NT2/D1 (cell line): ENCODE data around the gene SLIT3.

ENCODE experiments used
- DNase-seq: peaks from one replicate; pipeline ENCODE4 v3.0.0-alpha.2; 2011; ENCODE audit warnings: low read depth, low spot score
- H3K27me3 ChIP-seq: 2 replicates; pipeline ENCODE4 v1.6.0; 2011; ENCODE audit warnings: mild to moderate bottlenecking; ENCODE audit not compliant: insufficient read length, insufficient read depth
- H3K36me3 ChIP-seq: 2 replicates; pipeline ENCODE4 v1.6.1; 2011; ENCODE audit warnings: mild to moderate bottlenecking, low read length, mixed read lengths; ENCODE audit not compliant: insufficient read depth, insufficient read length
- H3K4me1 ChIP-seq: 2 replicates; pipeline ENCODE4 v1.5.1; 2011; ENCODE audit not compliant: insufficient read depth, insufficient read length
- H3K4me3 ChIP-seq: 2 replicates; pipeline ENCODE4 v1.5.1; 2011; ENCODE audit warnings: low read depth; ENCODE audit not compliant: insufficient read length
- H3K9ac ChIP-seq: 2 replicates; pipeline ENCODE4 v1.6.0; 2011; ENCODE audit warnings: low read depth; ENCODE audit not compliant: insufficient read length
- H3K9me3 ChIP-seq: 2 replicates; pipeline ENCODE4 v1.5.1; 2011; ENCODE audit warnings: mild to moderate bottlenecking, low read length; ENCODE audit not compliant: insufficient read depth
- SUZ12 ChIP-seq: IDR thresholded peaks from 2 replicates; pipeline ENCODE4 v1.6.1; 2011; ENCODE audit not compliant: insufficient read length, insufficient read depth; ENCODE audit errors: extremely low read depth
- YY1 ChIP-seq: IDR thresholded peaks from 2 replicates; pipeline ENCODE4 v1.6.1; 2011; ENCODE audit not compliant: insufficient read length, insufficient read depth
- ZNF274 ChIP-seq: IDR thresholded peaks from 2 replicates; pipeline ENCODE4 v1.6.1; 2011; ENCODE audit warnings: mild to moderate bottlenecking, low read depth, low read length

Gene SLIT3

DNA sequence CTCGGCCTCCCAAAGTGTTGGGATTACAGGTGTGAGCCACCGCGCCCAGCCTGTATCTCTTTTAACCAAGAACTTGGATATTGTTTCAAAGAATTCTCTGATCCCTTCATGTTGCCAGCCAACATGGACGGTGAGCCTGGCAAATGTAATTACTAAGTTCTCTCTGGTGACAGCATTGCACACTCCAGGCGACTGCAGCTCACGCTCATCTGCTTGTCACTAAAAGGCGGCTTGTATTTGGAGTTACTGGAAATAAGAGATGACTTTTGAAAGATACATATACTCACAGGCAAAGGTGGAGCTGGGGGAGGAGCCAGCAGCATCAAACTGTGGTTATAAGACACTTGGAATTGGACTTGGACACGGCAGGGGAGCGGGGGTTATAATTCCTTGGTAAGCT lies 172.3 kb downstream of the SLIT3 start:
- H3K9ac ChIP-seq = no peak overlapping the region
- H3K36me3 ChIP-seq = no peaks in the 10 kb centered on the region

GRCh38 chr5:169127431-169127830 lies 173.5 kb downstream of the SLIT3 start:
- Histone ChIP-seq H3K9me3 (no peaks in the 10 kb centered on the region), H3K9ac (no peak overlapping the region), H3K4me3 (no peak overlapping the region), H3K36me3 (no peaks in the 10 kb centered on the region), H3K4me1 (no peaks in the 10 kb centered on the region), H3K27me3 (no peaks in the 10 kb centered on the region)
- DNase-seq = no peak
- no peak for TF ChIP-seq YY1
- TF ChIP-seq SUZ12 = no peak
- TF ChIP-seq ZNF274 = no peak

More for the DNA sequence above, 172.3 kb downstream of the SLIT3 start:
- H3K9me3 ChIP-seq = no peaks in the 10 kb centered on the region
- TF ChIP-seq SUZ12 = no peak
- no peak for TF ChIP-seq YY1
- TF ChIP-seq ZNF274 = no peak
- H3K4me3 ChIP-seq = no peak overlapping the region
- H3K4me1 ChIP-seq = no peaks in the 10 kb centered on the region
- H3K27me3 ChIP-seq = no peaks in the 10 kb centered on the region
- no peak for DNase-seq

DNA sequence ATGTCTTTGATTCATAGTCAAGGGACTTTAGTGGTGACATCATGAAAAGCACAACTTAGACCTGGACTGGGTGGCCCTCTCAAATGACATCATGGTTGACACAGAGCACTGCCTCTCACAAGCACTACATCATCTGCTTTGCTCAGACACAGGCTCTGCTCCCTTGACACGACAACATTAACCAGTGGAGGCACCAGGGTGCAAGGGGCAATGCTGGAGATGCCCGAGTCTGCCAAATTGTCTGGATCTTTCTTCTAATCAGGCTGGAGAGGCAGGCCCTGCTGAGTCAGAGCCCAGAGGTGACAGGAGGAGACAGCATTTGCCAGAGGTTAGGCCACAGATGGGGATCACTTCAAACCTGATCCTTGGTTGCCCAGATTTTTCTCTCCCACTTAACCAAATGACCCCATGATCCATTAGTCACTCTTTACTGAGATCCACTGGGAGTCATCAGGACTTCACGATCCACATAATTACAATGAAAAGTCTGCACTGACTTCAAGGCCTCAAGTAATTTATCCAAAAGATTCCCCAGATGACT lies 174.4 kb downstream of the SLIT3 start:
- Histone ChIP-seq H3K9me3 (no peaks in the 10 kb centered on the region), H3K36me3 (no peaks in the 10 kb centered on the region), H3K27me3 (no peaks in the 10 kb centered on the region), H3K9ac (no peak overlapping the region), H3K4me1 (no peaks in the 10 kb centered on the region), H3K4me3 (no peak overlapping the region)
- no peak for TF ChIP-seq YY1
- no peak for TF ChIP-seq SUZ12
- no peak for TF ChIP-seq ZNF274
- no peak for DNase-seq

GRCh38 chr5:169125571-169125970 lies 175.4 kb downstream of the SLIT3 start:
- TF ChIP-seq SUZ12 (no peak), ZNF274 (no peak), YY1 (no peak)
- Histone ChIP-seq H3K36me3 (no peaks in the 10 kb centered on the region), H3K4me1 (no peaks in the 10 kb centered on the region), H3K27me3 (no peaks in the 10 kb centered on the region), H3K4me3 (no peak overlapping the region), H3K9me3 (no peaks in the 10 kb centered on the region), H3K9ac (no peak overlapping the region)
- DNase-seq = no peak

- Histone ChIP-seq H3K9ac (no peak overlapping the region), H3K36me3 (no peaks in the 10 kb centered on the region), H3K27me3 (no peaks in the 10 kb centered on the region), H3K4me3 (no peak overlapping the region), H3K4me1 (no peaks in the 10 kb centered on the region), H3K9me3 (no peaks in the 10 kb centered on the region)
- TF ChIP-seq ZNF274 (no peak), YY1 (no peak), SUZ12 (no peak)
- no peak for DNase-seq
These were observed 178.0 kb downstream of the SLIT3 start for GRCh38 chr5:169122951-169123350.

DNA sequence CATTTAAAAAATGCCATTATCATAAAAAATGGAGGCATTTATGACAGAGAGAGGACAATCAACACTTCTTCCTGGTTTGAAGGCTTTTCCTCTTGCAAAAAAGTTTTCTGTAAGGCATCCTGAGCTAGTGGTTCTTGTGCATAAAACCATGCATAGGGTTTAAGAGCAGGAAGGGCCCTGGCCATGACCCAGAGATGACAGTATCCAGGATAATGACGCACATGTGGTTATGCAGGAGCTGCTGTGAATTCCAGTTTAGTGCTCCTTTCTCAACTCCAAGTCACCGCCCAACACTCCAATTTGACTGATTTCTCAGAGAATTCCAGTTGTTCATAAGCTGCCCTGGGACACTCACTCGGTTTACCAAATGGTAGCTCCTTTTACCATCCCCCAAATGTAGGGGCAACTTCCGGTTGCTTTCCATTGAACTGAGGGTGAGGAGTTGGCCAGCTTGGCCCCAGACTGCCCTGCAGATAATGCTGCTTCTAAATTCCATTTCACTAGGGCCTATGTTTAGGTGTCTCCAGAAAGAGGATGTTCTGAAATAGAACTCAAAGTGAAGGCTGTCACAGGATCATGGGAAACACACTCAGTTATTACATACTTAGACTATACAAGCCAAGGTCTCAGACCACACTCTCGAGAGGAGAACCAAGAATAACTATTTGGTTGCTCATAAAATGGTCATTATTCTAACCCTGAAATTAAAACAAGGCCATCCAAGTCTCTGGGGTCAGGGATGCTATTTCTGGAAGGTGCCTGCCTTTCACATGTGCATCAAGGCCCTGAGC lies 179.1 kb downstream of the SLIT3 start:
- H3K4me3 ChIP-seq = no peak overlapping the region
- TF ChIP-seq YY1 (no peak), SUZ12 (no peak), ZNF274 (no peak)
- no peaks in the 10 kb centered on the region for H3K9me3 ChIP-seq
- no peak for DNase-seq
- H3K4me1 ChIP-seq = no peaks in the 10 kb centered on the region
- H3K36me3 ChIP-seq = no peaks in the 10 kb centered on the region
- no peak overlapping the region for H3K9ac ChIP-seq
- no peaks in the 10 kb centered on the region for H3K27me3 ChIP-seq

DNA sequence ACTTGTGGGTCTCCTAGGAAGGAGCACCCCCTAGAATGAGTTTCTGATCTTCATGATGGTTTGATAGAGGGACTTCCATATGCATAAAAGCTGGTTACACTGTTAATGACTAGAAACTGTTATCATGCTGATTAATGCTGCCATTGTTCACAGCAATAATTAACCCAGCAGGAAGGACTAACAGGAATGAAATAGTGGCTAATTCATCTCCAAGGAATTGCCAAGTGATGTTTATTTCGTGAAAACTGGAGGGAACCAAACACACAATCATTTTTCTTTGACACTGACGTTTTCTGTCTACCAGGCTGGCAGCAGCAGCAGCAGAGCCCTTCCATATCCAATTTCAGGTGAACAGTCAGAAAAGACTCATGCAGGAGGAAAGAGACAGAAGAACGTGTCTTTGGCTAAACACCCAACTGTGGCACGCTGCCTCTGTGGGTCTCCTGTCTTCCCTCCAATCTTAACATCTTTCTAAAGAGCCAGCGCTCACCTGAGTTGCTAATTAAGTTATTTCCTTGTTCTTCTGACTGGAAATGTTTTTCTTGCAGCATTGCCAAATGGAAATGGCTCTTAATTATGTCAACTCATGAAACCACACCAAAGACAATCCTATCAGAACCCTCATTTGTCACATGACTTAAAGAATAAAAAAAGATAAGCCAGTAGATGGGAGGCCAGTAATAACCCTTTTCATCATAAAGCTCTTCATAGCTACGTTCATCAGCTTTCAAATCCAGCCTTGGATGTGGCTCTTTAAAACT lies 181.5 kb downstream of the SLIT3 start:
- Histone ChIP-seq H3K4me3 (no peak overlapping the region), H3K36me3 (no peaks in the 10 kb centered on the region), H3K9ac (no peak overlapping the region), H3K9me3 (no peaks in the 10 kb centered on the region), H3K27me3 (no peaks in the 10 kb centered on the region), H3K4me1 (no peaks in the 10 kb centered on the region)
- TF ChIP-seq SUZ12 = no peak
- no peak for TF ChIP-seq ZNF274
- TF ChIP-seq YY1 = no peak
- DNase-seq = no peak
